EH (cell line): ENCODE data around the gene SAMHD1.
"Not testable (repeated sequence)": the region's sequence is repeated elsewhere in the genome, so short reads cannot be mapped to it uniquely, and the experiment has no call there.

Experiments
- DNase-seq: peaks from one replicate; pipeline ENCODE4 v3.0.0-alpha.2; 2015; ENCODE audit warnings: low read depth

SAMHD1 gene

DNA sequence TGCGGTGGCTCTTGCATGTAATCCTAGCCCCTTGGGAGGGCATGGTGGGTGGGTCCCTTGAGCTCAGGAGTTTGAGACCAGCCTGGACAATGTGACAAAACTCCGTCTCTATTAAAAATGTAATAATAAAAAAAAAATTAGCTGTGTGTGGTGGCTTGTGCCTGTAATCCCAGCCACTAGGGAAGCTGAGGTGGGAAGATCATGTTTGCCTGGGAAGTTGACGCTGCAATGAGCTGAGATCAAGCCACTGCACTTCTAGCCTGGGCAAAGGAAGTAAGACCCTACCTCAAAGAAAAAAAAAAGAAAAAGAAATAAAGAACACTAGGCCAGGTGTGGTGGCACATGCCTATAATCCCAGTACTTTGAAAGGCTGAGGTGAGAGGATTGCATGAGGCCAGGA, 4.5 kb upstream of the SAMHD1 start:
- DNase-seq, result no peak

DNA sequence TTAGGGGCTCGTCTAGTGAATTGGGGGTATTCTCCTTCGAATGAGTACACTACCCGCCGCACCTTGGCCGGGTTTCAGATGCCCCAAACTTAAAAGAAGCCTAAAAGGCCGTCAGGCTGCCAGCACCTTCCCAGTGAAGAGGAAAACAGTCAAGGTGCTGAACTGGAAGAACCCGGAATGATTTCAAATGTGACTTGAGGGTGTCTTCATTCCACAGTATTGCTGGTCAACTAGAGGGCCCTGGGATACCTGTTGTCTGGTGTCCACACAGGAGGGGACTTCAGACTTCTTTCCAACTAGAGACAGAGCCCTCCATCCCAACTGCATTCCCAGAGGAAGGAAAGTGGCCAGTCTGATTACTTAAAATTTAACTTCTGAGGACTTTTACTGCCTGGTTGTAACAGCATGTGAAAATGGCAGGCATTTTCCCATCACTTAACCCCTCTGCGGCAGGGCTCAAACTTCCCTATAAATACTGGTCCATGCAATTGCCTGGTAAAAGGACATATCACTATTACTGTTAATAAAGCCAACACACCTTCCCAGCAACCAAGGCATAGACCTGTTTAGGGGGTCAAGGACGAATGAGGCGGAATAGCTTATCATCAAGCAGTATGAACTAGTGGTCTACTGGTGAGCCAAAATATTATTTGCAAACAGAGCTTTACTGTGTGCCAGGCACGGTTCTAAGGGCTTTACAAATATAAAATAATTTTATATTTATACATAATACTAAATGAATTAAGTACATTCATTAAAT, 651 bp upstream of the SAMHD1 start:
- no peak for DNase-seq

DNA sequence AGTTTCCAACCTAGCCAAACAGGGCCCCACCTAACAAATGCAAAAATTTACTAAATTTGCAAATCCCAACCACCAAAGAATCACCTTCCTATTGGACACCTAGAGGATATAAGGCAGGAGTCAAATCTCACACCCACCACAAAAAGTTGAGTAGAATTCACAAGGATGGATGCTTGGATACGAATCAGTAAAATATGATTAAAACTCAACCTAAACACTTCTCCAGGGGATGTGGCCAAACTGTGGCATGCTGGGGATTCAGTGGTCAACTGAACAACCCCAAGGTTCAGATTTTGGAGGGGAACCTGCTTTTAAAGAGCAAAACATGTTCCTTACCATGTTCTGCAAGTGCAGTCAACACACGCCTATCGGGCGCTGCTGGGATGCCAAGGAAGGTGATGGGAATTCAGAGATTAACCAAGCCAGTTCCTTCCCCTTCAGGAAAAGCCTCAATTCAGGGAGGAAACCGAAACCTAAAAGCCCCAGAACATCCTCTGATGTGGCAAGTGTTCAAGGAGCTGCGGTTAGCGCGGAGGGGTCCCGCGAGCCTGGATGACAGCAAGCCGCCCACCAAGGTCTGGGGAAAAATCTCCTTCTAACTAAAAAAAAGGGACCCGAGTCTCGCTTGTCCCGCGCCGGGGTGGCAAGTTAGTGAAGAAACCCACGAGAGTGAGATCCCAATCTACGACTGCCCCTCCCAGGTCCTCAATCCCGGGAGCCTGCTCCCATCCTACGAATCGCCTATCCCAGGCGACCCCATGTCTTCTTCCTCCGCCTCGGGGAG, 902 bp downstream of the SAMHD1 start:
- peak; percentile 54 for DNase-seq

DNA sequence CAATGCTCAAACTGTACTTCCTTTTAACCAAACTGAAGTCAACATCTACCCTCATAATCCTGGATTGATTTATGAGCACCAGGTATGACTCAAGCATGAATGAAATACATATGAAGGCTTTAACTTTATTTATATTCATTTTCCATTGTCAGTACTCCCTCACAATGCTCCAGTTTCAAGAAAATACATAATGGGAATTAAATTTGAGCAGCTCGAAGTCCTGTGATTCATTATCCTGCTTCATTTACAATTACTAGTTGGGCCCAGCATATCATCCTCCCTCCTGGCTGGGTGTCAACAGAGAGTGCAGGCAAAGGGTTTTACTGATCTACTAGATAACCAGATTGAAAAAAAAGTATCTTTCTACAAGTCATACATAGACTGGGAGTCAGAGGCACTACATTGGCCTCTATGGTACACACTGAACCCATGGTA, 10.1 kb downstream of the SAMHD1 start:
- peak; percentile 45 for DNase-seq

DNA sequence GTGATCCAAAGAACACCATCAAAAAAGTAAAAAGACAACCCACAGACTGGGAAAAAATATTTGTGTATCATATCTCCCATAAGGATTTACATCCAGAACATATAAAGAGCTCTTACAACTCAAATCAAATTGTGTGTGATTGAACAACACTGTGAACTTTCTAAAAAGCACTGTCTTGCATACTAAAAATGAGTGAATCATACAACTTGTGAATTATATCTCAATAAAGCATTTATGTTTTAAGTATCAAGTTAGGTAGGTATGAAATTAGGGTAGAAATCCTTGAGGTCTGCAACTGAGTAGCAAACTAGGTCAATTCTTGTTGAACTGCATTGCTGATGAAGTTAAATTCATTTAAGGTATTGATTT, 14.1 kb downstream of the SAMHD1 start:
- no peak for DNase-seq

DNA sequence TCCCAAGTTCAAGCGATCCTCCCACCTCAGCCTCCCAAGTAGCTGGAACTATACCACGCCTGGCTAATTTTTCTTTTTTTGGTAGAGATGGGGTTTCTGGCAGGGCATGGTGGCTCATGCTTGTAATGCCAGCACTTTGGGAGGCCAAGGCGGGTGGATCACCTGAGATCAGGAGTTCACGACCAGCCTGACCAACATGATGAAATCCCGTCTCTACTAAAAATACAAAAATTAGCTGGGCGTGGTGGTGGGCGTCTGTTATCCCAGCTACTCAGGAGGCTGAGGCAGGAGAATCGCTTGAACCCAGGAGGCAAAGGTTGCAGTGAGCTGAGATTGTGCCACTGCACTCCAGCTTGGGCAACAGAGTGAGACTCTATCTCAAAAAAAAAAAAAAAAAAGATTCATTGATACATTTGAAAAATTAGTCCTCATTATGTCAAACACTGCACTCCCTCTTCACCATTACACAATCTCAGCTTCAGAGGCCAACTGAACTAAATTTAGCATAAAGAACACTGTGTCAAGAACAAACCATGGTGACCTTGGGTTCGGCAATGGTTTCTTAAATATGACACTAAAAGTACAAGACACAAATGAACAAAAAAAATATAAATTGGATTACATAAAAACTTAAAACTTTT, 14.6 kb downstream of the SAMHD1 start:
- not testable (repeated sequence) for DNase-seq

DNA sequence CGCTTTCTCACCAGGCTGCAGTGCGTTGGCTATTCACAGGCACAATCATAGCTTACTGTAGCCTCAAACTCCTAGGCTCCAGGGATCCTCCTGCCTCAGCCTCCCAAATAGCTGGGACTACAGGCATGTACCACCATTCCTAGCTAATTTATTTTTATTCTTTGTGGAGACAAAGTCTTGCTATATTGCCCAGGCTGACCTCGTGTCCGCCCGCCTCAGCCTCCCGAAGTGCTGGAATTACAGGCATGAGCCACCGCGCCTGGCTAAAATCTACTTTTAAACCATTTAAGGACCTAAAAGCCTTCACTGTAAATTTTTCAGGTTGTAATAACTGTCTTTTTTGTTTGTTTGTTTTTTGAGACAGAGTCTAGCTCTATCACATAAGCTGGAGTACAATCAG, 15.2 kb downstream of the SAMHD1 start:
- DNase-seq, result no peak

DNA sequence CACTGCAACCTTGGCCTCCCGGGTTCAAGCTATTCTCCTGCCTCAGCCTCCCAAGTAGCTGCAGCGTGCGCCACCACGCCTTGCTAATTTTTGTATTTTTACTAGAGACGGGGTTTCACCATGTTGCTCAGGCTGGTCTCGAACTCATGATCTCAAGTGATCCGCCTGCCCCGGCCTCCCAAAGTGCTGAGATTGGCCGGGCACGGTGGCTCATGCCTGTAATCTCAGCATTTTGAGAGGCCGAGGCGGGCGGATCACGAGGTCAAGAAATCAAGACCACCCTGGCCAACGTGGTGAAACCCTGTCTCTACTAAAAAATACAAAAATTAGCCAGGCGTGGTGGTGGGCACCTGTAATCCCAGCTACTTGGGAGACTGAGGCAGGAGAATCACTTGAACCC, 17.9 kb downstream of the SAMHD1 start:
- not testable (repeated sequence) for DNase-seq

DNA sequence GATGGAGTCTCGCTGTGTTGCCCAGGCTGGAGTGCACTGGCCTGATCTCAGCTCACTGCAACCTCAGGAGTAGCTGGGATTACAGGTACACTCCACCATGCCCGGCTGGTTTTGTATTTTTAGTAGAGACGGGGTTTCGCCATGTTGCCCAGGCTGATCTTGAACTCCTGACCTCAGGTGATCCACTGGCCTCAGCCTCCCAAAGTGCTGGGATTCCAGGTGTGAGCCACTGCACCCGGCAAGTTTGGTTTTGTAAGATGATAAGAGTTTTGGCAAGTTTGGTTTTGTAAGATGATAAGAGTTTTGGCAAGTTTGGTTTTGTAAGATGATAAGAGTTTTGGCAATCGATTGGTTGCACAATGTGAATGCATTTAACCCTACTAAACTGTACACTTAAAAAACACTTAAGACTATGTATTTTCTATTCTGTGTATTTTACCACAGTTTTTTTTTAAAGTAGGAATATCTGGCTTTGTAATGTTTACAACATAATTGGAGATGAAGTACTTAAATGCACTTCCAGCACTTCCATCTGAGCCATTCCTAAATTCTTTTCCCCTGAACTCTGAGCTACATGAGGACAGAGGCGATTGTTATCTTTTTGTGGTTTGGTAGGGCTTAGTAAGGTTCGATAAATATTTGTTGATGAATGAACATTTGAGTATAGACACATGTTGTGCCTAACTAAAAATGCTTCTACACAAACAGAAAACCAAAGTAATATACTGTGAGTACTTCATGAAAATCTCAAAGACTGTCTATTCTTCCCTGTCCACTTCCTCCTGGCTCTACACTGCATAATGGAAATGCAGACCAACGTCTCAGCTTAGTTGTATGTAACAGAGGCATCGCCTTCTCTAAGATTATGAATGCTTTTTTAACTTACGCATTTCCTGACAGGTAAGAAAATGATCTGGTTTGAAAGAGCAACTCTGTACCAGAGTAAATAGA, 18.8 kb downstream of the SAMHD1 start:
- peak; percentile 73 for DNase-seq

DNA sequence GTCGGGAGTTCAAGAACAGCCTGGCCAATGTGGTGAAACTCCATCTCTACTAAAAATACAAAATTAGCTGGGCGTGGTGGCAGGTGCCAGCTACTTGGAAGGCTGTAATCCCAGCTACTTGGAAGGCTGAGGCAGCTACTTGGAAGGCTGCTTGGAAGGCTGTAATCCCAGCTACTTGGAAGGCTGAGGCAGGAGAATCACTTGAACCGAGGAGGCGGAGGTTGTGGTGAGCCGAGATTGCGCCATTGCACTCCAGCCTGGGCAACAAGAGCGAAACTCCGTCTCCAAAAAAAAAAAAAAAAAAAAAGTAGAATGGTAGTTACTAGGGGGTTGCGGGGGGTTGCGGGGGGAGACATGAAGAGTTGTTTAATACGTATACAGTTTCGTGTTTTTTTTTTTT, 19.4 kb downstream of the SAMHD1 start:
- not testable (repeated sequence) for DNase-seq

DNA sequence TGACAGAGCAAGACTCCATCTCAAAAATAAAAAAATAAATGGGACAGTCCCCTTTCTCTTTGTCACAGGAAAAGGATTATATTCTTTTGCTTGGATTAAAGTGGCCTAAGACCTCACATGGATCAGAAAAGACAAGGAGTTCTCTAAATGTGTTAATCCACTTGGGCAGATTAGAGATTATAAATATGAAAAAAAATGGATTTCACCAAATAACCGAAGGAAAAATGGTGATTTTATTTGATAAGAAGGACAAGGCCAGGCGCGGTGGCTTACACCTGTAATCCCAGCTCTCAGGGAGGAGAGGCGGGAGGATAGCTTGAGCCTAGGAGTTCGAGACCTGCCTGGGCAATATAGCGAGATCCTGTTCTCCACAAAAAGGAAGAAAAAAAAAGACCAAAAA, 21.8 kb downstream of the SAMHD1 start:
- DNase-seq, result no peak

DNA sequence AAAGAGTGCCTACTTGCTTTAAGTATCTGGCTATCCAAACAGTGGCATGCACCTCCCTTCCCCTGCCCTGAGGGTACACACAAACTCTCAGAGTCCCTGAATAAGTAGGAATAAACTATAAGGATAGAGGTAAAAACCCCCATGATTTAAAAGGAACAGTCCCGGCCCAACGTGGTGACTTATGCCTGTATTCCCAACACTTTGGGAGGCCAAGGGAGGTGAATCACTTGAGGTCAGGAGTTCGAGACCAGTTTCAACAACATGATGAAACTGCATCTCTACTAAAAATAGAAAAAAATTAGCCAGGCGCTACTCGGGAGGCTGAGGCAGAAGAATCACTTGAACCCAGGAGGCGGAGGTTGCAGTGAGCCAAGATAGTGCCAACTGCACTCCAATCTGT, 22.2 kb downstream of the SAMHD1 start:
- peak; percentile 74 for DNase-seq

DNA sequence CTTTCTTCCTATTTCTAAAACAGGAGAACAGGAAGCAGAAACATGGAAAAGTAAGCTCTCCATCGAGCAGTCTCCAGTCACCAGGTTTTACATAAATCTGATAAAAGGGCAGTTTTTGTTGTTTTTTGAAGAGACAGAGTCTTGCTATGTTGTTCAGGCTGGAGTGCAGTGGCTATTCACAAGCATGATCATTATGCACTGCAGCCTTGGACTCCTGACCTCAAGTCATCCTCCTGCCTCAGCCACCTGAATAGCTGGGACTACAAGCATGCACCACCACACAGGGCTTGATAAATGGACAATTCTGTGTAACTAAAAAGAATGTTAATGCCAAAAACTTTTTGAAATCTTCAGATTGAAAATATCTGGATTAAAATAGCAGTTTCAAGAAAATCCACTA, 23.8 kb downstream of the SAMHD1 start:
- no peak for DNase-seq

DNA sequence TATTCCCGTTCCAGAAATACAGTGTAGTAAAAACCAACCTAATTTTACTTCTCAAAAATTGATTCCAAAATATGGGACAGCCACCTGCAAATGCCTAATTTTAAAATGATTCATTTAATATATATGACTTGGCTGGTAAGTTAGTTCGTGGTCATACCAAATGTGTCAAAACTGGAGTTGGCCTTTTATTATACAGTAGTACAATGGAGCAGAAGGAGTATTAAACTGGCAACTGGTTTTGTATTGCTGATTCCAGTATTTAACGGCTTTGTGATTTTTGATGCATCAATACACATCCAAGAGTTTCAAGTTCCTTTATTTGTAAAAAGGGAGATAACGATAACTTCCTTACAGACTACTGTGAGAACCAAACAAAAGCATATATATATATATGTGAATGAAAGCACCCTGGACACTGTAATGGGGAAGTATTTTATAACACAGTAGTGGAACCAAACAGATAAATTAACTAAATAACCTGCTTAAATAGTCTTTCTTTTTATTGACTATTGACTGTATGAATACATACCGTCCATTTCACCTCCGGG, 24.8 kb downstream of the SAMHD1 start:
- no peak for DNase-seq

DNA sequence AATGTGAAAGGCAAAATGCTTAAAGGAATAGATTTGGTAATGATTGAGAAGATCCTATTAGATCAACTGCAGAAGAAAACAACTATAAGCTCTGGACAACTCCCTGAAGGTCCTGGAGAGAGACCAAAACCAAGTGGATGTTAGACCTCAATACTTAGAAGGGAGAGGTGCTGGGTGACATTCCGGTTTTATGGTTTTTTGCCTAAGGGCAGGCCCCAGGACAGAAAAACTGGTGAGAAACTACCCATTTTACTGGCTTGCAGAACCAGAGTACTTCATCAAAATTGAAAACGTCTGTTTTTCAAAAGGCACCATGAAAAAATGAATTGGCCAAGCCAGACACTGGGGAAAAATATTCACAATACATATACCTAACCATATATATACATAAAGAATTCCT, 26.3 kb downstream of the SAMHD1 start:
- DNase-seq, result peak; percentile 42

DNA sequence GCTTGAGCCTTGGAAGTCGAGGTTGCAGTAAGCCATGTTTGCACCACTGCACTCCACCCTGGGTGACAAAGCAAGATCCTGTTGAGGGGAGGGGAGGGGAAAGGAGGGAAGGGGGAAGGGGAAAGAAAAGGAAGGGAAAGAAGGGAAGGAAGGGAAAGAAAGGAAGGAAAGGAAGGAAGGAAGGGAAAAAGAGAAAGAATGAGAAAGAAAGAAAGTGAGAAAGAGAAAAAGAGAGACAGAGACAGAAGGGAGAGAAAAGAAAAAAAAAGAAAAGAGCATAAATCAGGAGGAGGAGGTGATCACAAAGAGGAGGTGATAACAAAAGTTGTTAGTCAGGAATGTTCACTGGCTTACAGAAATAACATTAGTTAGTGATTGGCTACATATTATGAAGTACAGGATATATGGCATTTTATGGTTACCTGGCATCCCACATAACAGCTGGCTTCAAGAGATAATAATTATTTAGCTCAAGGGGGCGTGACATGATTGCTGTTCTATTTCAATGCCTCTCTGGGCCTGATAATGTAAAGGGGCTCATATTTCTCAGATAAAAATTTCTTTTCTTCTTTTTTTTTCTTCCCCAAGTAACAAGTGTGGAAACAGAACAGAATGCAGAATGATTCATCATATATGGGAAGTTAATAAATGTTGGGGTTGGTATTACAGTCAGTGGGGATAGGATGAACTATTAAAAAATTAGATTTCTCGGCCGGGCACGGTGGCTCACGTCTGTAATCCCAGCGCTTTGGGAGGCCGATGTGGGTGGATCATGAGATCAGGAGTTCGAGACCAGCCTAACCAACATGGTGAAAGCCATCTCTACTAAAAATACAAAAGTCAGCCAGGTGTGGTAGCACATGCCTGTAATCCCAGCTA, 27.1 kb downstream of the SAMHD1 start:
- no peak for DNase-seq

DNA sequence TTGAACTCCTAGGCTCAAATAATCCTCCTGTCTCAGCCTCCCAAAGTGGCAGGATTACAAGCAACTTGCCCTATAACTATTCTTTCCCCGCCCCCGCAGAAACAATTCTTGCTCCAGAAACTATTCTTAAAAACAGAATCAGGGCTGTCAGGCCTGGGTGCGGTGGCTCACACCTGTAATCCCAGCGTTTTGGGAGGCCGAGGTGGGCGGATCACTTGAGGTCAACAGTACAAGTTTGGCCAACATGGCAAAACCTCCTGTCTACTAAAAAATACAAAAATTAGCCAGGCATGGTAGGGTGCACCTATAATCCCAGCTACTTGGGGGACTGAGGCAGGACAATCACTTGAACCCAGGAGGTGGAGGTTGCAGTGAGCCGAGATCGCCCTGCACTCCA, 31.2 kb downstream of the SAMHD1 start:
- no peak for DNase-seq

DNA sequence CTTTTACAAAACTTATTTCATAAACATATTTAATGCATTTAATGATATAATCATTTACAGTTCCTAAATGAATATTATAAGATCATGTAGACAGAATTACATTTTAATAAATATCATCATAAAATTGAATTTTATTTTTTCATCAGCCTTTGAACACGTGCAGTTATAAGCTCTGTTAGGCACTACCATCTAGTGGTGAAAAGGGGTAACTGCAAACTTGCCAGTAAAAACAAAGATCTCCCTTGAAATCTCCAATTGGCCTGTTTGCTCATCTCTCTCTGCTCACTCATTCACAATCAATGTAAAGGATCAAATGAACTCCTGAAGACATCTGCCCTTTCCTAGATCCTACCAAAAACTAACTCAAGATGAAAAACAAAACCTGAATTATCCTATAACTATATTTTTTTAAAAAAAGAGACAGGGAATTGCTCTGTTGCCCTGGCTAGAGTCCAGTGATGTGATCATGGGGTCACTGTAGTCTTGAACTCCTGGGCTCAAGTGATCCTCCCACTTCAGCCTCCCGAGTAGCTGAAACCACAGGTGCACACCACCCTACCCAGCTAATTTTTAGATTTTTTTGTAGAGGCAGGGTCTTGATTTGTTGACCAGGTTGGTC, 31.7 kb downstream of the SAMHD1 start:
- peak; percentile 70 for DNase-seq

DNA sequence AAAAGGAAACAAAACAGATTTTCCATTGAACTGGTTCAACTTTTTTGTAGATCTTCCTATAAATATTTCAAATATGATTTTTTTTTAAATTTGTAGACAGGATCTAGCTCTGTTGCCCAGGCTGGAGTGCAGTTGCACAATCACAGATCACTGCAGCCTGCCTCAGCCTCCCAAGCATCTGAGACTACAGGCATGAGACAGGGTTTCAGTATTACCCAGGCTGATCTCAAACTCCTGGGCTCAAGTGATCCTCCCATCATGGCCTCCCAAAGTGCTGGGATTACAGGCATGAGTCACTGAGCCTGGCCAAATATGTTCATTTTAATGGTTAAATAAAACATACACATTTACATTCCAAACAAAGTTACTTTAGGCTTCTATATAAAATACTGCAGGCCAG, 33.6 kb downstream of the SAMHD1 start:
- peak; percentile 28 for DNase-seq

DNA sequence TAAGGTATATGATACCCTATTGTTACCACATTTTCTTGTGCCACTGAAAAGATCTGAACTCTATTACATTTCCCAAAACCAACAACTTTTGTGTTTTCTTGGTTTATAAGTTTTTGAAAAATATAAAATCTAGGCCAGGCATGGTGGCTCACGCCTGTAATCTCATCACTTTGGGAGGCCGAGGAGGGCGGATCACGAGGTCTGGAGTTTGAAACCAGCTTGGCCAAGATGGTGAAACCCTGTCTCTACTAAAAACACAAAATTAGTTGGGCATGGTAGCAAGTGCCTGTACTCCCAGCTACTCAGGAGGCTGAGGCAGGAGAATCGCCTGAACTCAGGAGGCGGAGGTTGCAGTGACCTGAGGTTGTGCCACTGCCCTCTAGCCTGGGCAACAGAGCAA, 34.3 kb downstream of the SAMHD1 start:
- DNase-seq, result no peak
